Smooth muscle cell (in vitro differentiated cells): ENCODE measurements around the gene DLG2. TPM values are rescaled to one million over a fixed set of nuclear protein-coding genes. Genes with fewer than 3 reads are reported as not detected.
"Not testable (repeated sequence)": the region's sequence is repeated elsewhere in the genome, so short reads cannot be mapped to it uniquely, and the experiment has no call there.

Source experiments
- DNase-seq: peaks from one replicate; lab custom pipeline; 2025; ENCODE audit not compliant: unreplicated experiment; lab: John Stamatoyannopoulos, UW
- H2AFZ ChIP-seq: fragments of 200-600 bp; sonication (generic); 2 replicates; pipeline ENCODE4 v1.6.0; 2016; ENCODE audit warnings: antibody characterized with exemption, low read depth, mild to moderate bottlenecking
- H3F3A ChIP-seq: fragments of 200-600 bp; sonication (generic); 2 replicates; pipeline ENCODE4 v1.6.0; 2017; ENCODE audit warnings: antibody characterized with exemption, low read depth
- H3K27ac ChIP-seq: fragments of 200-600 bp; sonication (generic); 2 replicates; pipeline ENCODE4 v1.5.1; 2016; ENCODE audit warnings: low read depth, mild to moderate bottlenecking
- H3K27me3 ChIP-seq: fragments of 200-600 bp; sonication (generic); 2 replicates; pipeline ENCODE4 v1.6.1; 2016; ENCODE audit warnings: low read depth, mild to moderate bottlenecking
- H3K36me3 ChIP-seq: fragments of 200-600 bp; sonication (generic); 2 replicates; pipeline ENCODE4 v1.5.1; 2016; ENCODE audit warnings: low read depth
- H3K4me1 ChIP-seq: fragments of 200-600 bp; sonication (generic); 2 replicates; pipeline ENCODE4 v1.5.1; 2016; ENCODE audit warnings: low read depth
- H3K4me2 ChIP-seq: fragments of 200-600 bp; sonication (generic); 2 replicates; pipeline ENCODE4 v1.6.0; 2016; ENCODE audit warnings: mild to moderate bottlenecking
- H3K4me3 ChIP-seq: fragments of 200-600 bp; sonication (generic); 2 replicates; pipeline ENCODE4 v1.5.1; 2016; ENCODE audit warnings: mild to moderate bottlenecking
- H3K79me2 ChIP-seq: fragments of 200-600 bp; sonication (generic); 2 replicates; pipeline ENCODE4 v1.6.0; 2016; ENCODE audit warnings: low read depth, mild to moderate bottlenecking
- H3K9ac ChIP-seq: fragments of 200-600 bp; sonication (generic); 2 replicates; pipeline ENCODE4 v1.6.0; 2016; ENCODE audit warnings: low read depth
- H3K9me3 ChIP-seq: fragments of 200-600 bp; sonication (generic); replicated peaks from 2 replicates; pipeline ENCODE4 v1.5.1; 2016; ENCODE audit warnings: low read depth
- H4K20me1 ChIP-seq: fragments of 200-600 bp; sonication (generic); 2 replicates; pipeline ENCODE4 v1.6.0; 2016; ENCODE audit warnings: low read depth
- CTCF ChIP-seq: fragments of 200-600 bp; sonication (generic); IDR thresholded peaks from 2 replicates; pipeline ENCODE4 v1.5.1; 2017; ENCODE audit warnings: borderline replicate concordance, mild to moderate bottlenecking, antibody characterized with exemption; ENCODE audit not compliant: insufficient read depth, poor library complexity, severe bottlenecking
- WGBS: methylation state at CpG from one replicate; pipeline ENCODE4 v1.1.7; 2016; ENCODE audit warnings: low lambda C conversion rate; 5-methylcytosine and 5-hydroxymethylcytosine counted together
- polyA plus RNA-seq: library from polyadenylated mRNA; unstranded; fragments of >200 nt; fragmentation: Nextera tagmentation; extraction: Ambion mirVana; gene quantifications from 2 replicates; pipeline ENCODE4 v1.2.1, GENCODE V29; 2016
- total RNA-seq: library from RNA; depleted of rRNA; stranded (reverse); fragments of >200 nt; gene quantifications from 2 replicates; pipeline ENCODE4 v1.2.3, GENCODE V29; 2014

The DLG2 gene
- total and polyA plus RNA-seq, 2 experiments from 2014 or later = 0.74 to 1.1 TPM

GRCh38 chr11:83734120-83734519, 1893.0 kb downstream of the DLG2 start:
- Histone ChIP-seq H3K4me1 (no peaks in the 10 kb centered on the region), H3K27ac (no peak overlapping the region), H3K9me3 (no peaks in the 10 kb centered on the region), H3K79me2 (no peaks in the 10 kb centered on the region), H3F3A (no peaks in the 10 kb centered on the region), H3K36me3 (no peaks in the 10 kb centered on the region), H3K4me2 (no peak overlapping the region), H4K20me1 (no peaks in the 10 kb centered on the region), H2AFZ (no peak overlapping the region), H3K9ac (no peak overlapping the region), H3K4me3 (no peak overlapping the region), H3K27me3 (no peaks in the 10 kb centered on the region)
- no peak for DNase-seq
- TF ChIP-seq CTCF = no peak
- WGBS = 93% methylated on average over 1 of the region's 1 CpG

GRCh38 chr11:83731288-83731687, 1895.9 kb downstream of the DLG2 start:
- H3K27me3 ChIP-seq, DNase-seq, H2AFZ ChIP-seq, H3K4me2 ChIP-seq, H3K4me3 ChIP-seq, H3K36me3 ChIP-seq, H3K9me3 ChIP-seq, H3K4me1 ChIP-seq, H3F3A ChIP-seq, H3K79me2 ChIP-seq, H4K20me1 ChIP-seq, H3K9ac ChIP-seq, H3K27ac ChIP-seq: not testable (repeated sequence)
- WGBS = 94% methylated on average over 2 of the region's 2 CpGs

- Histone ChIP-seq H3K36me3 (no peaks in the 10 kb centered on the region), H3K4me1 (peaks cover 14% of the 10 kb centered on the region), H4K20me1 (no peaks in the 10 kb centered on the region), H3K27ac (peak overlapping the region; percentile 7), H3K9me3 (no peaks in the 10 kb centered on the region), H2AFZ (peak overlapping the region; percentile 36), H3F3A (peaks cover 14% of the 10 kb centered on the region), H3K79me2 (no peaks in the 10 kb centered on the region), H3K4me2 (no peak overlapping the region), H3K4me3 (no peak overlapping the region), H3K27me3 (no peaks in the 10 kb centered on the region), H3K9ac (no peak overlapping the region)
- 64% methylated on average over 2 of the region's 2 CpGs for WGBS
- no peak for DNase-seq
- TF ChIP-seq CTCF = no peak
Measured at GRCh38 chr11:83728281-83728680, 1898.9 kb downstream of the DLG2 start.

GRCh38 chr11:83727251-83727650, 1899.9 kb downstream of the DLG2 start:
- Histone ChIP-seq H3K4me3 (no peak overlapping the region), H3K9me3 (no peaks in the 10 kb centered on the region), H3K4me2 (no peak overlapping the region), H2AFZ (no peak overlapping the region), H3K36me3 (no peaks in the 10 kb centered on the region), H3K79me2 (no peaks in the 10 kb centered on the region), H3K27me3 (no peaks in the 10 kb centered on the region), H3K9ac (no peak overlapping the region), H3F3A (peaks cover 14% of the 10 kb centered on the region), H4K20me1 (no peaks in the 10 kb centered on the region), H3K27ac (no peak overlapping the region), H3K4me1 (peaks cover 14% of the 10 kb centered on the region)
- WGBS = 100% methylated on average over 1 of the region's 1 CpG
- no peak for TF ChIP-seq CTCF
- DNase-seq = no peak
